ENCODE data around the gene CLDN18.

Gene CLDN18

DNA sequence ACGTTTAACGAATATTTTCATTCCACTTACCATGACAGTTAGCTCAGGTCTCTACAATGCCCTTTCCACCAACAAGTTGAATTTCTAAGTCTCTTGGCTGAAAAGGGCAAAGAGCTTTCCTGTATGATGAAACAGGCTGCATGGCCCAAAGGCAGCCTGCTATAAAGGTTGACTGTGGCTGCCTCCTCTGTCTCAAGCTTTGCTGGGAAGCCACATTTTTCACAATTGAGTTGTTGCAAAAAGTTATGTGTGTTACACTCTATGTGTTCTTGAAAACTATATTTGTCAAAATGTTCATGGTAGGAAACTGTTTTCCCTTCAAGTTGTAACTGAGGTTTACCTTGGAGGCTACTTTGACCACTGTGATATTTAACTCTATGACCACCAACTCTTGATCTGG is 56.0 kb downstream of the CLDN18 start:
- no peak for DNase-seq

DNA sequence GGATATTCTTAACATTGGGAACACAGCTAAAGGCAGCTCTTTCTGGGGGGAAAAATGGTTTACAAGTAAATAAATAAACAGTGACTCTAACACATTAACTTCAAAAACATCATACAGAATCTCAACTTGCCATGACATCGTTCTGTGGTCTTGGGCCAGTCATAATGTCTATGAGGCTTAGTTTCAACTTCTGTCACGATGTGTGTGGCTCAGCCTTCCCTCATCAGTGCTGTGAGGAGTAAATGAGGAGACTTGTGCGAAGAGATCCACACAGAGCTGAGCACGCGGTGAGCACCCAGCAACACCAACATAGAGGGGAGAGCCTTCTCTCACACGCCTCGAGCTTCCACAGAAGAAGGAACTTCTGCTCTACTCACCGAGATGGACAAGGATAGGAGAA is 56.4 kb downstream of the CLDN18 start:
- no peak for DNase-seq

DNA sequence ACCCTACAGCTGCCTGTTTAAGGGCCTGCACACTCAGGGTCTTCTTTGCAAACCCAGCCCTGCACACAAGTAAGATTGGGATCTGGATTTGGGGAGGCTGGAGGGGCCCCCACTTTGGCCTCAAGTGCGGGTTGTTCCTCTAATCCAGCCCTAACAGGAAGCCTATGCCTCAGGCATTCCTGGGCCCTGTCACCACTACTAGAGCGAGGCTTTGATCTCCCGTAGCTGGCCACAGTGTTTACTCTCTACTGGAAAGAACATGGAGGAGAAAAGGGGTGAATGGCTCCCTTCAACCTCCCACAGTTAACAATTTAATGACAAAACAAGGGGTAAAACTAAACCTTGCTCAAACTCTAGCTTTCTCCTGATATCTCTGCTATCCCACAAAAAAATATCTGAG is 57.0 kb downstream of the CLDN18 start:
- DNase-seq = no peak

DNA sequence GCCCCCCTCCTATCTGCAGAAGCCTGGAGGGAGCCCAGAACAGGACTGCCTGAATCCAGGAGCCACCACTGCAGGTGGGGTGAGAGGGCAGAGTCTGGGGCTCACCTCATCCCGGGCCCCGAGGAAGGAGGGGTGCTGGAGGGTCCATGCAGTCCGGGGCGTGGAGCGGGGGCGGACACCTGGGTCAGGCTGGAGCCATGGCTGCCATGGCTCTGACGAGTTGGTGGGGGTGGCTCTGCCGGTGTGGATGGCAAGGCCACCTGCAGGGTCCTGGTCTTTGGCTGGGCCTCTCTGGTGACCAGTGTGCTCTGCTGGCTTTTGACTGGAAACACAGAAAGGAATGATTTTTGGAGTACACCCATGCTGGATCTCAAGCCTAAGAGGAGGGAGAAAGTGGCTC is 58.1 kb downstream of the CLDN18 start:
- no peak for DNase-seq

DNA sequence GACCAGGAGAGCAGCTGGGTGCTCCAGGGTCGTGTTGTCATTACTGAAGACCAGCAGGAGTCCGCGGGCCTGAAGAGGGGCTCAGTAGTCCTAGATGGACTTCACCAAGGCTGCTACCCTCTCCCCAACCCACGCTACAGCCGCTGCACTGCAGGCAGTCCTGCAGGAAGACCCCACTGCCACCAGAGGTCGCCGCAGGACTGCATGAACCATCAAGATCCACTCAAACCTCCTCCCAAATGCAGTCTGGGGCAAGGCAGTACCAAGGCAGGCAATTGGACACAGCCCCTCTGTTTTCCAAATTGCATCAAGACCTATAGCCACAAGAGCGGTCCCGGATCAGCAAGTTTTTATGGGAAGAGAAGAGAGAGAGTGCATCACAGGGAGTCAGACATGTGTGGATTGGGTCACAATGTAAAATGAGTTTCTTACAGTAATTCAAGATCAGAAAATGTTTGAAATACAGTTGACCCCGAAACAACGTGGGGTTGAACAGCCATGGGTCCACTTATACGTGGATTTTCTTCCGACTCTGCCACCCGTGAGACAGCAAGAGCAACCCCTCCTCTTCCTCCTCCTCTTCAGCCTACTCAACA is 58.7 kb downstream of the CLDN18 start:
- DNase-seq = peak; percentile 30

DNA sequence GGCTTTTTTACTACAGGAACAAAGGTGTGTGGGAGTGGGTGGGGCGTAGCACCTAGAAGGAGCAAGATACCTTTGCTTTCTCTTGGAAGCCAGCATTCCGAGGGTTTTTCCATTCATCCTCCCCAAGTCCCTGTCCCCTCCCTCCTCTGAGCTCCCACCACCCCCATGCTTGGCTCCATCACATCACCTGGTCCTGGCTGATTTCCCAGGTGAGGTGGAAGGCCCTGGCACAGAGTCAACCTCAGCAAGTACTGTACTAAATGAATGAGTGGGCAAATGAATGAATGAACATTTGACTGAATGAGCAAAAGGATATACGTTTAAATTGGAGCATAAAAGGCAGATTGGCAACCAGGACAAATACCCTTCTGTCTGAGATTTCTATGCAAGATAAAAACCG is 60.0 kb downstream of the CLDN18 start:
- no peak for DNase-seq

DNA sequence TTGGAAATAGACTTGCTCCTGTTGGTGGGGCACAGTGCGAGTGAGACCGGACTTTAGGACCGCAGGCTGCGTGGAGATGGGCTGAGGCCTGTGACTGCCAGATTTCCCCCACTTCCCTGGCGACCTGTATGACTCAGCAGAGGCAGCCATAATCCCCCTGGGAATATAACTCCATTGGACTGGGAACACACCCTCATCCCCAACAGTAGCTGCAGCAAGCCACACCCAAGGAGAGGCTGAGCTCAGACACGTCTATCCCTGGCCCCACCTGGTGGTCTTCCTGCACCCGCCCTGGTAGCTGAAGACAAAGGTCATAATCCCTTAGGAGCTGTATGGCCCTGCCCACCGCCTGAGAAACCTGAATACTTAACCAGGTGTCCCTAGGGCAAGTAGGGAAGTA is 62.8 kb downstream of the CLDN18 start:
- no peak for DNase-seq

DNA sequence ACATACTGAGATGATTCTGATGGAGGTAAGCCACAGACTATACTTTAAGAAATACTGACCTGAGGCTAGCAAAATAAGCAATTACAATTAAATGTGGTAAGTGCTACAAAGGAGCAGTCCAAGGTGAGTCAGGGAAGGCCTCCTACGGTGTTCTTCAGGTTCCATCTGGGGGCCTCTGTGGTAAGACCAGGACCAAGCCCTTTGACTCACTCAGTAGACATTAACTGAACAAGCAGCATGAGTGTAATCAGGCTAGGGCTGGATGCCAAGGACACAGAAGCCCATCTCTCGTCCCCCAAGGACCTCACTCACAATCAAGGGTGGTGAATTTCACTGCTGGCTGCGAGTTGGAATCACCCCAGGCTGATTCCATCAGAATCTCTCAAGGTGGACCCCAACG is 68.1 kb downstream of the CLDN18 start:
- no peak for DNase-seq

DNA sequence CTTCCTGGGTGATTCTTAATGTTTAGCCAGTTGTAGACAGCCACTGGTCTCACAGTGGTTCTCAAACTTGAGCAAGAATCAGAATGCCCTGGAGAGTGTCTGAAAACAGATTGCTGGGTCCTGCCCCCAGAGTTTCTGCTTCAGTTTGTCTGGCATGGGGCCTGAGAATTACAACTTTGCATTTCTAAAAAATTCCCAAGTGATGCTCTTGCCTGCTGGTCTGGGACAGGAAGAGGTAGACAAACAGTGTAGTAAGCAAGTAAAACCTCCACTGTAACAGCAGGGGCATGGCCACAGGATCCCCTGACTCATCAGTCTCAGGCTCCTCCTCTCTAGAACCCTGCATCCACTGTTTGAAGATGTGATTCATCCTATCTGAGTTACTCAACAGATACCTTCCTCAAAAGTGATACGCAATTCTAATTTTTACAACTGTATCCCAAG is 69.0 kb downstream of the CLDN18 start:
- no peak for DNase-seq

DNA sequence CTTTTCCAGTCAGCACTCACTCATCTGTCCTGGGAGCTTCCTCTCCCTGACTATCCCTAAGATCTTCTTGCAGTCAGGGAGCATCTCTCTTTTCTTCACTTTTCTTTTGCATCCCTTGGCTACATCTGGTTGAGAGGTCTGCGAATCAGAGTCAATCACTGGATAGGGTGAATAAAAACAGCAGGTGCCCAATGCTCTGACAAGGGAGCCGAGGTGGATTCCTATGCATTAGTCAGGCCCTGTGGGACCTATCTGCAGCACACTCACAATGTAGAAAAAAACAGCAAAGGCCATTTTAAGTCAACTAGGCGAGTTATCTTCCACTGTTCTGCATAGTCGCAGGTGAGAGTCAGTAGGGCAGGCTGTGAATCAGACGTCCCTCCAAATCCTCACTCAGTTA is 69.9 kb downstream of the CLDN18 start:
- DNase-seq = no peak

DNA sequence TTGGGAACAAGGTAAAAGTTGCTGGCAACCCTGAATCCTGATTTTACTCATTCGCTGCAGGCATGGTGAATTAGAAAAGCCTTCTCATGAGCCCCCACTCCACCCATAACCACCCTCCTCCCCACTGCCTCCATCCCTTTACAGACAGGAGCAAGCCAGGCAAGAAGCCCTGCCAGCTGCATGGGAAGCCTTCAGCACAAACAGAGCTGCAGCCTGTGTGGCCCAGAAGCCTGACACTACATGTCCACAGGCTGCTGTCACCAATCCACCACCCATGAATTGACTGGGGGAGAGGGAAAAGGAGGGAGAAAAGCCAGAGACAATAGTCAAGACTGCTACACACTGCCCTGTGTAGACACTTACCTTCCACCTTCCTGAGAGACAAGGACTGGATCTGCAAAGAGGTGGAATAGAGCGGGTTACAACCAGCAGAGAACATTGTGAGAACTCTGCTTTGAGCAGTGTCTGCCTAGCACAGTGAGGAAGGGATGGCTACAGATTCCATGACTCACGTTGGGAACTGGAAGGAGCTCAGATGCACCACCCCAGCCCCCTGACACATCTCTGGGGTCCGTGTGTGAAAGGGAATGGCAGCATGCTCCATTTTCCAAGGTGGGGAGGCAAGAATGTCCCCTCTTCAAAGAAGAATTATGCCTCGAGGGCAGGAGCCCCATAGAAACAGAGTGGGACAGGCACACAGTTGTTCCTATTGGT is 71.6 kb downstream of the CLDN18 start:
- no peak for DNase-seq

DNA sequence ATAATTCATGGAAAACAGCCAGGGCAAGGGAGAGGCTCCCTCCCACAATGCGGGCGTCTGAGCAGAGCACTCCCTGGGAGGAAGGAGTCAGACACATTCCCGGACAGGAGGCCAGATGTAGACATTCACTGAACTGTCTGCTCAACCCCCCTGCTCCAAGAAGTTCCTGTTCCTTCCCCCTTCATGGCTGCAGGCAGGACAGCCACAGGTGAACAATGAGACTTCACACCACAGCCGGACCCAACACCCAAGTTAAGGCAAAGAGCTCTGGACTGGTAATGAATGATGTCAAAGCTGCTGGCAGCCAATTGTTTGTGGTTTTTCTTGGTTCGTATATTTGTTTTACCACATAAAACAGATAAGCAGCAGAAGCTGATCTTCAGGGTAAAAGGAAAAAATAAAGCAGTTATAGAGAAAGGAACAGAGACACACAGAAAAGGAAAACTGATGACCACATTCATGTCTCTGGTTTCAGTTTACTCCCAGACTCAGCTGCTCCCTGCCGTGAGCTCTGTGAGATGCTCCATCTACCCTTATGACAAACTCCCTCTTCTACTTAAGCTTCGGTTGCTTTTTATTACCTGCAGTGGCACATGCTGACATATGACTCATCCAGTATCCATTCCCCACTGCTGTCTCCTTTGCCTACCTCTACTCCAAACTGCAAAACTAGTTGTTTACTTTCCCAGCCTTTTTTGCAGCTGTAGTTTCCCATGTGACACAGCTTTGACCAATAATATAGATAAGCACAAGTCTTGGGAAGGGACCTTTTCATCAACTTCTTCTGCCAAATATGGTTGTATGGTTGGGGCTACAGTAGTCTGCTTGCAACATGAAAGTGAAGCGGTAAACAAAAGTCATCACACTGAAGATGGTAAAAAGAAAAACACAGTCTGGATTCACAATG is 72.4 kb downstream of the CLDN18 start:
- no peak for DNase-seq

DNA sequence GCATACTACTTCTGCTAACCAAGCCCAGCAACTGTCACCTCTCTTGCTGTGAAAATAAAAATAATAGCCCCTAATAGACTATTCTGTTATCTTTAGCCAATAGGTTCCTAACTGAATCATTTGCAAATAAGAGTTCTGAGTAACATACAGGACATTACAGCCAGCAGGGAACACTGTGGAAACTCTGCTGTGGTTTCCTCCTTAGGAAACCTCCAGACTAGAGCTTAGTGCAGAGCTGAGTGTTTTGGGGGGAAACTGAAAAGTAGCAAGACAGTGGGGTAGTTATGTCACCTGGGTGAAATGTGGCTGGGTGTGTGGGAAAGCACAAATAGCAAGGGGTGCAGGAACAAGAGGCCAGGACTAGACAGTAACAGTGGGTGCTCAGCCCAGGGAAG is 73.0 kb downstream of the CLDN18 start:
- no peak for DNase-seq

Measured in NCI-H1092 (cell line).